ENCODE measurements around the gene C1QTNF1.
A peak's percentile ranks its signal among the peaks of the same experiment; 100 is the strongest.

The C1QTNF1 gene

DNA sequence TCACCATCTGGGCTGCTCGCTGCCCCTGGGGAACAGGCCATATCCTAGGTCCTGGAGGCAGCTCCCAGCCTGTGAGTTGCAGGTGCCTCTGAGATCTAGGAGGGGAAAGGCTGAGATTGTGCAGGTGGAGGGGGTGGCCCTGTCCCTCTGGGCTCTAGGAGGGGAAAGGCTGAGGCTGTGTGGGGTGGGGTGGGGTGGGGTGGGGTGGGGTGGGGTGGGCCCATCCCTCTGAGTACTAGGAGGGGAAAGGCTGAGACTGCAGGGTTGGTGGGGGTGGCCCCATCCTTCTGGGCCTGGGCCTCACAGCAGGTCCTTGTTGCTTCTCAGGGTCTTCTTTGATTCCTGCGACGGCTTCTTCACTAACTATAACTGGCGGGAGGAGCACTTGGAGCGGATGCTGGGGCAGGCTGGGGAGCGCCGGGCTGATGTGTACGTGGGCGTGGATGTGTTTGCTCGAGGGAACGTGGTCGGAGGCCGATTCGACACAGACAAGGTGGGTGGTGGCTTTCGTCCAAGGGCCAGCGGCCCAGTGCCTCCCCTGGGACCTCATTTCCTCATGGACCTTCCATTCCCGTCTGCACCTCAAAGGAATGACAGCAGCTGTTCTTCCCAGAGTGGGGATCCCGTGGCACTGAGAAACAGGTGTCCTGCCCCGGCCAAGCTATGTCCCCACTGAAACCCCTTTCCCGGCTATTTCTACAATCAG lies 57.8 kb downstream of the C1QTNF1 start:
- no peak for DNase-seq

DNA sequence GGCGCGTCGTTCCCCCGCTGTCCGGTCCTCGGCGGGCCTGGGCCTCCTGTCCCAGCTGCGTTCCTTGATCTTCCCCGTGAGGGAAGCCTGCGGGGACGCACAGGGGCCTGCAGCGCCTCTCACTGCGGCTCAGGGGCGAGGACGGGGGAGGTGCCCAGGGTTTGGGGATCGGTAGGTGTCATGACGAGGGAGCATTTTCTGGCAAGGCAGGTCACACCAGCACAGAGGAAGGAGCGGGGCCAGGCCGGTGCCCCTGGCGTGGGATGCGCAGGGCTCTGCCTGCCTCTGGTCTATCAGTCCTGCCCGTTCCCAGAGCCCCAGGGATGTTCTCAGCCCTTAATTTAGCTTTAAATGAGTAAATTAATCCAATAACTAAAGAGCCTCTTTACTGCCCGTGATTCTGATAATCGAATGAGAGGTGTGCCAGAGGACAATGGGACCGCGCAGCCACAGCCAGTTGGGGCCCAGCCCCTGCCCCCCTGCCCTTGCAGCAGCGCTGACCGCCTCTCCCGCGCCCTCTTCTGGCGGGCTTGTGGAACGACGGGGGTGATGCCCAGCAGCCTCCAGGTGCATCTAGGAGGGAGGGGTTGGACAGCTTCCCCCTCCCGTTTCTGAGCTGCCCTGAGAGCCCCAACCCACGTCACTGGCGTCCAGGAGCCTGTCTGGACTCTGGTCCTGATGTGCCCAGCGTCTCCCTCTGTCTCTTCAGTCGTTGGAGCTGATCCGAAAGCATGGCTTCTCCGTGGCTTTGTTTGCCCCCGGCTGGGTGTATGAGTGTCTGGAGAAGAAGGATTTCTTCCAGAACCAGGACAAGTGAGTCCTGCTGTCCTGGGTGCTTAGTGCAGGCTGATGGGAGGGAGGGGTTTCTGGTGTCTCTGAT lies 58.6 kb downstream of the C1QTNF1 start:
- peak; percentile 14 to 57 (median 23) for DNase-seq

DNA sequence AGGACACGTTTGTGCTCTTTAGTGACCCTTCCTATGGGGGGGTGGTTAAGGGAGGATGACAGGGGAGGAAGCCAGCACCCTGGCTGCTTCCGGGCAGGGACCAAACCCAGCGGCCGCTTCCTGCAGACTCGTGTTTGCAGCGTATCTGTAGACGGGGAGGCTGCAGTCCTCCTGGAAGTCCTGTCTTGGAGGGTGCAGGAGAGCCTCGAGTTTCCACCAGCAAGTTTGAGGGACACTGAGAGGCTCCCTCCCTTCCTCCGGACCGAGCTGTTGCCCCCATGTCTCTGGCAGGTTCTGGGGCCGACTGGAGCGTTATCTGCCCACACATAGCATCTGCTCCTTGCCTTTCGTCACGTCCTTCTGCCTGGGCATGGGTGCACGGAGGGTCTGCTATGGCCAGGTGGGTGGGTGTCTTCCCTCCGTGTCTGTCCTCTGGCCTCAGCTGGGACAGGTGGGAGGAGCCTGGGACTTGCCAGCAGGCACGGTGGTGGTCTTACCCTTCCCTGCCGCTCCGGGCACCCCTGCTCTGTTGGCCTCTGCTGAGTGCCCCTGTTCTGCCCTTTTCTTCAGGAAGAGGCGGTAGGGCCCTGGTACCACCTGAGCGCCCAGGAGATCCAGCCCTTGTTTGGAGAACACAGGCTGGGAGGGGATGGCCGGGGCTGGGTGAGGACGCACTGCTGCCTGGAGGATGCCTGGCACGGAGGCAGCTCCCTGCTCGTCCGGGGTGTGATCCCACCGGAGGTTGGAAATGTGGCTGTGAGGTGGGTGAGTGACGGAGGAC lies 59.4 kb downstream of the C1QTNF1 start:
- no peak for DNase-seq

DNA sequence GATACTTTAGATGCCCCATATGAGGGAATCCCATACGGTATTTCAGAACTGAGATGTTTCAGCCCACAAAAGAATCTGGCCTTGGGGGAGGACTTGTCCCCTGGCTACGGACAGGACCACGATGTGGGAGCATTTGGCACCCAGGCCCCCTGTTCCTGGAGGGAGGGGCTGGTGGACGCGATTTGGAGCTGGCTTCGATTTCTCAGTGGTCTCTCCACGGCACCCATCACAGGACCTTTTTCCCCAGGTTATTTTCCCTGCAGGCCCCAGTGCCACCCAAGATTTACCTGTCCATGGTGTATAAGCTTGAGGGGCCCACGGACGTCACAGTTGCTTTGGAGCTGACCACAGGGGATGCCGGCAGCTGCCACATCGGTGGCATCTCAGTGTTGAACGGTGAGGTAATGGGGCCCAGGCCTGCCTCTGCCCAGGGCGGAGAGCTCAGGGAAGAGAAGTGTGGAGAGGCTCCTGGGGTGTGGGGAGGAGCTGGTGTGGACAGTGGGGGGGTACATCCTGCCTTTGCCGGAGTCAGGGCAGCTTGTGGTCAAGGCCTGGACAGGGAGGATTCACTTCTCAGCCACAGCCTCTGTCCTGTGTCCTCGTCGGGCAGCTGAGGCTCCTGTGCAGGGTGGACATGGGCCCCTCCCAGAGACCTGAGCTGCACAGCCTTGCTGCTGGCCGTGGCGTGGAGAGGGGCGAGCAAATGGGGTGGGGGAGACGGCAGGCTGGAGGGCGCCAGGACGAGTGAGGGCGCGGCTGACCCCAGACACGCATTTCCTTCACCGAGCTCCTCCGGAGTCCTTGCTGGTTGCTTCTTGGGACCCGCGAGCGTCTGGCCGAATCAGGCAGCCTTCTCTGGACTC lies 60.6 kb downstream of the C1QTNF1 start:
- no peak for DNase-seq

DNA sequence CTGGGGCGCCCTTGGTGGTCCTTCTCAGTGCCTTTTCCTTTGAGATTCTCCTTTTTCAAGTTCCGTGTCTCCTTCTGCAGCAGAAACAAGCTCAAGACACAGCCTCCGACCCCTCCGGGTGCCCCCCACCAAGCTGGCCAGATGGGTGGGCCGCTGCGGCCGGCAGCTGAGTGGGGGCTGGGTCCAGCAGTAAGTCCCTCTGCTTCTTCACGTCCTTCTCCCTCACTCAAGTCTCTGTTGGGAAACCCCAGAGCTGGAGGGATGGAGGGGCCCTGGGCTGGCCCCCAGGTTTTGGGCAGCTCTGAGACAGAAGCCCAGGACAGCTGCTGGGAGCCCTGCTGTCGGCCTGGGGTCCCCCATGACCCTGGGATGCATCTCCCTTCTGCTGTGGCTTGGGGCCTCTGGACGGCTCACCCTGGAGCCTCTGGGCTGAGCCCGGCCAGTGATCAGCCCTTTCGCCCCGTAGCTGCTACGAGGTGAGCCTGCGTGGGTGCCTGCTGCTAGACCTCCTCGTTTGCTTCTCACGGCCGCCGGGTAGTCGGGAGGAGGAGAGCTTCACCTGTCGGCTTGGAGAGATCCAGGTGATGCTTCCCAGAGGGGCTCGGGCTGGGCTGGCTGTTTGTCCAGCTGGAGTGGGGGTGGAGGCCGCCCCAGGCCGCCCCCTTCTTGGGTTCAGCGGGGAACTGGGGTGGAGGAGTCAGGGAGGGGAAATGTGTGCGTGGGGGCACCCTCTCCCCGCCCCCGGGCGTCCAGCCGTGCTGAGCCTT lies 61.4 kb downstream of the C1QTNF1 start:
- peak in 2 of 3 experiments; percentile 86 to 87 for DNase-seq

DNA sequence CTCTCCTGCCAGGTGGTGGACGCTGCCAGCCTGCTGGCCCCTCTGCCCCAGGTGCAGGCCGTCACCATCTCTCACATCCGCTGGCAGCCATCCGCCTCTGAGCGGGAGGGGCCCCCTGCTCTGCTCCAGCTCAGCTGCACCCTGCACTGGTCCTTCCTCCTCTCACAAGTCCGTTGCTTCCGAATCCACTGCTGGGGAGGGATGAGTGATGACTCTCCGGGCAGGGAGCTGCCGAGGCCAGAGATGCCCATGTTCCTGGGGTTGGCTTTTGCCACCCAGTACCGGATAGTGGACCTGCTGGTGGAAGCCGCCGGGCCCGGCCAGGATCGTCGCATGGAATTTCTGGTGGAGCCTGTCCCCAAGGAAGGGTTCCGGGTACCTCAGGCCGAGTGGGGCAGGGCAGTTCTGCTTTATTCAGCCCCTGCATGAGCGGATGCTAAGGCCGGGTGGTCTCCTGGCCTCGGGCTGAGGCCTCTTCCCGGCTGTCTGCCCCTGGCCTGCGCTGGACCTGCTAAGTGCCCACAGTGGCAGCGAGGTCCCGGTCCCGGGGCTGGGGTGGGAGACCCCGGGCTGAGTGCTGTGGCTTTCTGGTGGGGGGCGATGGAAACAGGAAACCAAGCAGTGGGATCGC lies 62.1 kb downstream of the C1QTNF1 start:
- no peak for DNase-seq

DNA sequence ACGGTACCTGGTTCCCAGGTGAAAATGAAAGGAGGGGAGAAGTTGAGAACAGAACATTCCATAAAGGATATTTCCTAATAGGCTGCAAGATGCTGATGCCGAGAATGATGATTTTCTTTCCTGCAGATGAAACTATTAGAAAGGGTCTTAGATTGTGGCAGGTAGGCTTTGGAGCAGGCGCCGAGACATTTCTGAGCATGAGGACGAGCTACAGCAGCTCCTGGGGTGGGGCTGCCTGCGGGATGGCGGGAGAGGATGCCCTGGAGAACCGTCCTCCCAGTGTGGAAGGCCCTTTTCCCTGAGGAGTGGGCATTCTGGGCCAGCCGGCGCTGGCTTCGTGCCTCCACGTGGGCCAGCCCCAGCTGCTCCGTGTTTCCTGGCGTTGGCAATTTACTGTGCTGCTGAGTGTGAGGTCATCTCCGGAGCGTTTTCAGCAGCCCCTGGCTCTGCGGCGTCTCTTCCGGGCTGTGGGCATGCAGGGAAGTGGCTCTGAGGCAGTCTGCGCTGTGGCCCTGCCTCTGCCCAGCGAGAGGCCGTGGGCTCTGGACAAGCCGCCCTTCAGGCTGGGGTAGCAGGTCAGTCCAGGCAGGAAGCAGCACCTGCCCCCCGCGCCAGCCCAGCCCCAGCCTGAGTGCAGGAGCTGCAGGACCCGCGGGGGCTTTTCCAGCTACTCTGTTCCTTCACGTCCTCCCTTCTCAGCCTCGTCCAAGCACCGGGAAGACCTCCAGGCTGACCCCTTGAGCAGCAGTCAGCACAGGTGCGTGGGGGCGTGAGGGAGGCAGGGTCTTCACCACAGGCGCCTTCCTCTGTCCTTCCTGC lies 62.8 kb downstream of the C1QTNF1 start:
- DNase-seq: no peak

DNA sequence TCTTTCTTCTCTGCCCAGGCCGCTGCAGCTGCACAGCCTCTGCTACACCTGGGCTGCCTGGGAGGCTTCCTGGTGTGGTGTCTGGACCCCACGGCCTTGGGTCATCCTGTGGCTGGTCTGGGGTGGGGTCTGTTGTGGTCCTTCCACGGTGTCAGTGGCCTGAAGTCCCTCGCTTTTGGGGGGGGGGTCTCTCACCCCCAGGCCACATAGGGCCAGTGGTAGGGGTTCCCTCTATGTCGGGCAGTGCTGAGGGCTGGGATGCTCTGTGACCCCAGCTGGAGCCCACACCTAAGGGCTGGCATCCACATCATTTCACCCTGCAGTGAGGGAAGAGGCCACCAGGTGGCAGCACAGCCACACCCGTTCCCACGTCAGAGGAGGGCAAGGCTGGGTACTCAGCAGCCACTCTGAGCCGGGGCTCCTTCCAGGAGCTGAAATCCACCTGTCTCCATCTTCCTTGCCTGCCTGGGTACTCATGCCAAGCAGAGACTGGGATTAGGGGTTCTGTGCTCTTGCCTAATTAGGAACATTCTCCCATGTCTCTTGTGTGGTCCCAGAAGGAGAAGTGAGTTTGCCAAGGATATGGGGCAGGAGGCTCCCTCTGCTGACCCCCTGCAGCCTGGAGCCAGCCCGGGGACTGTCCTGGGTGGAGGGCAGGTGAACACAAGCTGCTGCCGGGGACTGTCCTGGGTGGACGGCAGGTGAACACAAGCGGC lies 63.6 kb downstream of the C1QTNF1 start:
- peak; percentile 68 to 84 (median 81) for DNase-seq

DNA sequence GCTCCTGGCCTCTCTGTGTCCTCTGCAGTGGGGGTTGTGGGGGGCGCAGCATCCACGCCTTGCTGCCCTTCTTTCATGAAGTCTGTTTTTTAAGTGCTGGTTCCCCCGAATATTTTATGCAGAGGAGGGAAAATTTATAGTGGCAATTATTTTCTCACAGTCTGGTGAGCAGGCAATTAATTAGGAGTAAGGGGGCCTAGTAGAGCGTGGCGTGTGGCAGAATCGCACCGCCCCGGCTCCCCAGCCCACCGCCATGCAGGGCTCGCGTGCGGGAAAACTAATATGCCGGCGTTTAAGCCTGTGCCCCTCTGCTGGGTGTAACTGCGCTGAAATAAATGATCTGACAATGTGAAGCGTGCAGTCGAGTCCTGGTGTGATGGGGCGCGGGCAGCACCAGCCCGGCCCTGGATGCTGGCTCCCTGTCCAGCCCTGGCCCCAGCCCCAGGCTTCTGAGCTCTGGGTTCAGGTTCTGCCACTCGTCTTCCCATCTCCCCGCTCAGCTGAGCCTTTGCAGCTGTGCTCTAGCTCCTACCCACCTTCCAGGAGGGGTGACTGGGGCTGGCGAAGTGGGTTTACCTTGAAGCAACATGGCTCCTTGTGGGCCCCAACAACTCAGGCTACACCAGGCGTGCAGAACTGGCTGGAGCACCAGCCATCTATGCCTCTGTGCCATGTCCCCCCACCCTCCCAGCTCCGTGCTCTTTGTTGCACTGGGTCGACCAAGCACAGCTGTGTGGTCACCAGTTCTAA lies 64.5 kb downstream of the C1QTNF1 start:
- DNase-seq: peak in 1 of 3 experiments; percentile 34

DNA sequence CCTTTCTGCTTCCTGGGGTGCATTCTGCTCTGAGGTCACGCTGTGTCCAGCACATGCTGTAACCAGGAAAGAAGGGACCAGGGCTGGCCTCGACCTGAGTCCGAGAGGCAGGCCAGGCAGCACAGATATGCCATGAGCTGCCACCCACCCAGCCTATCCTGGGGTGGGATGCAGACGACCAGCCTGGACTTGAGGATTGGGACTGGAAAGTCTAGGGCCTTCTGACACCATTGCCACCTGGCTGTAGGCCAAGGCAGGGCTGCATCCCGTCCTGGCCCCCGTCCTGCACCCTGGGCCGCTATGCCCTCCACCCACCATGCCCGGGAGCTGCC lies 65.0 kb downstream of the C1QTNF1 start:
- DNase-seq: no peak

DNA sequence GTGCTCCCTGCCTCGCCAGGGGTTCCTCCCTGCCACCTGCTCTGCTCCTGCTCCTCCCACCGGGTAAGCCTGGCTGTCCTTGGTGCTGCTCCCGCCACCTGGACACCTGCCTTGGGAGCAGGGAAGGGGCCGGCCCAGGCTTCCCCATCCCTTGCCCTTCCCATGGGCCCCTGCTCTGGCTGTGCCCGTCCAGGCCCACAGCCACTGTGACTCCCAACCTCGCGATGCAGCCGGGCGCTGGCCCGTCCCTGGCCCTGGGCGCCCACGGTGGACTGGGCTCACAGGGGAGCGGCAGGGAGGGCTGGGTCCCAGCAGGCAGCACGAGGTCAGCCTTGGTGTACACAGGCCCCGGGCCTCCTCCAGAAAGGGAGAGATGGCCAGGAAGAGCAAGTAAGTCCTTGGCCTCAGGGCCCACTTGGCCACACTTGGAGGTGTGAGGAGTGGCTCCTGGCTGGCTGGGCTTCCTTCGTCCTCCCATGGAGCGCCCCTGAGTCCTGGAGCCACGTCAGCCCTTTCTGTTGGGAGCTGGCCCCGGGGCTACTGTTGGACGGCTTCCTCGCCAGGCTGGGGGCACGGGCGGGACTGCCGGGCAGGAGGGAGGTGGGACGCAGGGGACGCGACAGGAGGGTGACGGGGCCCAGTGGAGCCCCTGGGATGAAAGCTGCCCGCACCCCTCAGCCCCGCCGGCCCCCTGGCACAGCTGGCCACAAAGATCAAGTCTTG lies 65.9 kb downstream of the C1QTNF1 start:
- DNase-seq: peak in 1 of 3 experiments; percentile 38

DNA sequence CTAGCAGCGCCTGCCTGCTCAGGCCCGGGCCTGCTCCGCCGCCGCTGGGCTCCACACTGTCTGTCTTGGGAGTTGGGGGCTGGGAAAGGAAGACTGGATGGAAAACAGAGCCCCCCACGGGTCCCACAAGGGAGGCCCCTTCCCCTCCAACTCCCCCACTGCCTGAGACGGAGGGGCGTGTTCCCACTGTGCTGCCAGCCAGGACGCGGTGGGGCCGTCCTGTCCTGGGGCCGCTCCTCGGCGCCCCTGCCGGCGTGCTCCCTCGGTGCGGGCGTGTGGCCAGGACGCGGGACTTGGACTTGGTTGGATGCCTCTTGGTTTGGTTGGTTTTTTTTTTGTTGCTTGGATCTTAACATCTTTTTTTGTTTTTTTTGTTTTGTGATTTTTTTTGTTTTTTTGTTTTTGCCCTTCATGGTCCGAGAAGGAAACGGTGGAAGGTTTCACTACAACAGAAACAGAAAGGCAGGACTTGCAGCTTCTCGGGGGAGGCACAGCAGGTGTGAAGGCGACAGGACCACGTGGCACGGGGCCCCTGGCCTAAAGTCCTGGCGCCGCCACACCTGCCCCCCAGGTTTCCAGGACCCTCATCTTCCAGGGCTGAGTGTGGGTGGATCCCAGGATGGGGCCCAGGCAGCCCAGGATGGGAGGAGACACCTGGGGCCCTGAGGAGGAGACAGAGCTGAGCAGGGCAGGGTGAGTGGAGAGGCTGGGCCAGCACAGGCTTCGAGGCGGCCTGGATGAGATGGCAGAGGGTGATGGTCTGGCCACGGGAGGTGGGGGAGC lies 66.7 kb downstream of the C1QTNF1 start:
- DNase-seq: no peak

DNA sequence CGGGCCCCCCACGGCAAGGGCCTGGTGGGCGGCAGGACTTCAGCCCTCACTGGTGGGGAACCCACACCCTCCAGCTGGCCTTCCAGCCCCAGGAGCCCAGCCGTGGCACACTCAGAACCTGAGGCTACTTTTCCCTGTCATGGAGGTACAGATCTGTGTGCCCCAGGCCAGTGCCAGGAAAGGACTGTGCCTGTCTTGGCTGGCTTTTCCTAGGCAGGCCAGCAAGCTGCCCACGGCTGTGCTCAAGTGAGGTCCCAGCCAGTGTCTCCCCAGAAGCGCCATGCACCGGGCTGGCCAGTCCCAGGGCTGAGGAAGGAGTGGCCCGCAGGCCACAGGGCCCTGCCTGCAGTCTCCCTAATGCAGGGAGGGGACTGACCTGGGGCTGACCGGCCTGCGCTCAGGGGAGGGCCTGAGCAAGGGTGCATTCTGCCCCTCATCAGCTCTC lies 67.3 kb downstream of the C1QTNF1 start:
- no peak for DNase-seq

DNA sequence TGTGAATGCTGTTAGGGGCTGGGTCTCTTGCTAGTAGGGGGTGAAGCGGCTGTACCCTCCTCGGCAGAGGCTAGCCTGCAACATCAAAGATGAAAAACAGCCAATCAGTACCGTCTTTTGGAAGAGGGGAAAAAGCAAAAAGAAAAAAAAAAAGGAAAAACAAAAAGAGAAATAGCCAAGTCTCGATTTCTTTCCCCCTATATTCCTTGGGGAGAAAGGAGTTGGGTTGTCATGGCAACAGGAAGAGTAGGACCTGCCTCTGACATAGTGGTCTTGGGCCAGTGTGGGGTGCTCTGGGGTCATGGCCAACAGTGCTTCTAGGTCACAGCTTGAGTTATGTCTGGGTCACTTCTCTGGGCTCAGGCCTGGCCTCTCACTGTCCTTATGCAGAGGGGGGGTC lies 68.6 kb downstream of the C1QTNF1 start:
- DNase-seq: no peak

DNA sequence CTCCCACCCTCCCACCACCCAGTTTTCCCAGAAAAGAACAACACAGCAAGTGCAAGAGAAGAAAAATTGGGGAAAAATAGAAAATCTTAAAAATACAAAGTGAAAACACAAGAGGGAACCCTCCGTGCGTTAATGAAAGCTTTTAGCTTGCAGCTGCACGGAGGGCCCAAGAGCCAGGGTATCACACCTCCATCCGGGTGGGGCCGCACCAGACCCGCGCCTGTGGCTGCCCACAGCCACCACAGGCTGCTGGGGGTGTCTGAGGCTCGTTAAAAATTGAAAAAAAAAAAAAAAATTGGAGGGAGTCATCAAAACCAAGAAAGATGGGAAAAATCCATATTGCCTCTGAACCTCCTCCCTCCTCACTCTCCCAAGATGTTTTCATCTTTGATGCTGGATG lies 69.3 kb downstream of the C1QTNF1 start:
- DNase-seq: peak in 1 of 3 experiments; percentile 36

DNA sequence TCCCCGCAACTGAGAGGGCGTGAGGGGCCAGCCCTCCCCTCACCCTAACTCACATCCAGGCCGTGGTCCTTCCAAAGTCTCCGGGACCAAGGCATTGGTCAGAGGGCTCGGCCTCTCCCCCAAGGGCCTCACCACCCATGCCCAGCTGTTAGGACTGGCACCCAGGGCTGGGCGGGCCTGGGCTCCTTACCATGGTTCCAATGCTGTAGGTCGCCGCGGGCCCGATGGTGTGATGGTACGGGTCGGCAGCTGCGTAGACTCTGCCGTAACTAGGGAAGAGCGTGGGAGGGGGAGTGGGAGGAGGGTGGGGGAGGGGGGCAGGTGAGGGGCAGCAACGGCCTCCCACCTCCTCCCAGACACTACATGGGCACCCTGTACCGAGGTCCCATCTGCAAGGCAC lies 70.3 kb downstream of the C1QTNF1 start:
- DNase-seq: no peak
